ENCODE measurements around the gene DCXR.
A peak's percentile ranks its signal among the peaks of the same experiment; 100 is the strongest.

Gene DCXR

GRCh38 chr17:82033359-82034085 is 4.0 kb downstream of the DCXR start:
- DNase-seq (ENCODE audit: low read depth): no peak
- no peak overlapping the region for H3K4me3 ChIP-seq (ENCODE audit: control insufficient read depth, low read depth, low read length)
- no peak for TF ChIP-seq CTCF (conservative IDR thresholded peaks at IDR 0.05; ENCODE audit: control insufficient read depth, insufficient read depth, low read depth, low read length)

DNA sequence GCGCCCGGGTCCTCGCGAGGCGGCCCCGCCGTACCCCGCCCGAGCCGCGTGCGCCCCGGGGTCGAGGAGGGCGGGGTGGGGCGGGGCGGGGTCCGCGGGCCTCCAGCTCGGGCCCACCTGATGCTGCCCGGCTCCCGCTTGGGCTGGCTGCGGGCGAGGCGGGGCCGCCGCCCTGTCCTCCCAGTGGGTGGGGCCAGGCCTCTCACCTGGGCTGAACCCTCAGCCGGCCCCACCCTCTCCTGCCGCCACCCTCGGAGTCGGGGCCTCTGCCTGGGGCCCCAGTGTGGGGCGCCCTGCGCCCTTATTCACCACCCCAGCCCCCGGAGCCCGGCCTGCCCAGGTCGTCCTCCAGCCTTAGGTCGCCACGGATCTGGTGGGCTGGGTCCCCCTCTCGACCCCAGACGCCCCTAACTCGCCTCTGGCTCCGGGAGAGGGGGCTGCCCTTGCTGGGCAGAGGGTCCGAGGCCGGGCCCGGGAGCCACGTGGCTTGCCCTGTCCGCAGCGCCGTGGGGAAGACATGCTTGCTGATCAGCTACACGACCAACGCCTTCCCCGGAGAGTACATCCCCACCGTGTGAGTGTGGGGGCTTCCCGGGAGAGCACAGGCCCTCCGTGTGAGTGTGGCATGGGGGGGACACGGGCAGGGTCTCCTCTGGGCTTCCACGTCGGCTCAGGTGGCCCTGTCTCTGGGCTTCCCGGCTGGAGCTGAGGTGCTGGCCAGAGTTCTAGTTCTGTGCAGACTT is 5.4 kb downstream of the DCXR start:
- TF ChIP-seq CTCF (conservative IDR thresholded peaks at IDR 0.05; ENCODE audit: control insufficient read depth, insufficient read depth, low read depth, low read length): no peak
- H3K4me3 ChIP-seq (ENCODE audit: control insufficient read depth, low read depth, low read length): peak overlapping the region; percentile 42
- DNase-seq (ENCODE audit: low read depth): no peak

- no peak for TF ChIP-seq CTCF (conservative IDR thresholded peaks at IDR 0.05; ENCODE audit: control insufficient read depth, insufficient read depth, low read depth, low read length)
- no peak for DNase-seq (ENCODE audit: low read depth)
- H3K4me3 ChIP-seq (ENCODE audit: control insufficient read depth, low read depth, low read length): peak within 1 kb of the TSS; percentile 42
Observed at GRCh38 chr17:82031303-82031884, 6.1 kb downstream of the DCXR start, which contains the start of gene RAC3. Gene RAC3 (plus strand): TSS chr17:82031678. CDS start chr17:82031762, 84 bp downstream.

GRCh38 chr17:82030470-82031302 is 6.8 kb downstream of the DCXR start:
- peak; percentile 85 for DNase-seq (ENCODE audit: low read depth)
- TF ChIP-seq CTCF (conservative IDR thresholded peaks at IDR 0.05; ENCODE audit: control insufficient read depth, insufficient read depth, low read depth, low read length): peak; percentile 64
- H3K4me3 ChIP-seq (ENCODE audit: control insufficient read depth, low read depth, low read length): peak overlapping the region; percentile 41

DNA sequence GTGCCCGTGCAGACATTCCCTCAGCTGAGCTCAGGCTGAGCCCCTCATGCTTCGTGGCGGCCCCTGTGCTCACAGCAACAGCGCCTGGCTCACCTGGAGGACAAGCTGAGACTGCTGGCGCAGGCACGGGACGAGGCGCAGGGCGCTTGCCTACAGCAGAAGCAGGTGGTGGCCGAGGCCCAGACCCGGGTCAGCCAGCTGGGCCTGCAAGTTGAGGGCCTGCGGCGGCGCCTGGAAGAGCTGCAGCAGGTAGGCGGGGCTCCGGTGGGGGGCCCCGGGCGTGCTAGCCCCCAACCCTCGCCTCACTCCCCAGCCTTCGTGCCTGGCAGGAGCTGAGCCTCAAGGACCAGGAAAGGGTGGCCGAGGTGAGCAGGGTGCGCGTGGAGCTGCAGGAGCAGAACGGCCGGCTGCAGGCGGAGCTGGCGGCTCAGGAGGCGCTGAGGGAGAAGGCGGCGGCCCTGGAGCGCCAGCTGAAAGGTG is 7.5 kb downstream of the DCXR start:
- no peak for DNase-seq (ENCODE audit: low read depth)
- no peak overlapping the region for H3K4me3 ChIP-seq (ENCODE audit: control insufficient read depth, low read depth, low read length)
- no peak for TF ChIP-seq CTCF (conservative IDR thresholded peaks at IDR 0.05; ENCODE audit: control insufficient read depth, insufficient read depth, low read depth, low read length)

GRCh38 chr17:82029391-82029790 is 8.1 kb downstream of the DCXR start:
- no peak for TF ChIP-seq CTCF (conservative IDR thresholded peaks at IDR 0.05; ENCODE audit: control insufficient read depth, insufficient read depth, low read depth, low read length)
- DNase-seq (ENCODE audit: low read depth): no peak
- no peak overlapping the region for H3K4me3 ChIP-seq (ENCODE audit: control insufficient read depth, low read depth, low read length)
